ENCODE results near the gene CHP1.
"Not testable (repeated sequence)": the region's sequence is repeated elsewhere in the genome, so short reads cannot be mapped to it uniquely, and the experiment has no call there.

The CHP1 gene

DNA sequence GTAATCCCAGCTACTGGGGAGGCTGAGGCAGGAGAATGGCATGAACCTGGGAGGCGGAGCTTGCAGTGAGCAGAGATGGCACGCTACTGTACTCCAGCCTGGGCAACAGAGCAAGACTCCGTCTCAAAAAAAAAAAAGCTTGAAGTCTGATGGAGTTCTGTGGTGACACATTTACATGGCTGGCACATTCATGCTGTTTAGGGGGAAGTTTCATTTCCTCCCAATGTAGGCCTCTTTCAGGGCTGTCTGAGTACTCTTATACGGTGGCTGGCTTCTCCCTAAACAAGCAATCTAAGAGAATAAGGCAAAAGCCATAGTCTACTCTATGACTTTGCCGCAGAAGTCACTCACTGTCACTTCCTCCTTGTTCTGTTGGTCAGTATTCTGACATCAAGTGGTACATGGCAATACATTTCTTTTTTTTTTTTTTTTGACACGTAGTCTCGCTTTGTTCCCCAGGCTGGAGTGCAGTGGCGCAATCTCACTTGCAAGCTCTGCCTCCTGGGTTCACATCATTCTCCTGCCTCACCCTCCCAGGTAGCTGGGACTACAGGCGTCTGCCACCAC lies 60.1 kb downstream of the CHP1 start:
- TF ChIP-seq, protein P1, sequence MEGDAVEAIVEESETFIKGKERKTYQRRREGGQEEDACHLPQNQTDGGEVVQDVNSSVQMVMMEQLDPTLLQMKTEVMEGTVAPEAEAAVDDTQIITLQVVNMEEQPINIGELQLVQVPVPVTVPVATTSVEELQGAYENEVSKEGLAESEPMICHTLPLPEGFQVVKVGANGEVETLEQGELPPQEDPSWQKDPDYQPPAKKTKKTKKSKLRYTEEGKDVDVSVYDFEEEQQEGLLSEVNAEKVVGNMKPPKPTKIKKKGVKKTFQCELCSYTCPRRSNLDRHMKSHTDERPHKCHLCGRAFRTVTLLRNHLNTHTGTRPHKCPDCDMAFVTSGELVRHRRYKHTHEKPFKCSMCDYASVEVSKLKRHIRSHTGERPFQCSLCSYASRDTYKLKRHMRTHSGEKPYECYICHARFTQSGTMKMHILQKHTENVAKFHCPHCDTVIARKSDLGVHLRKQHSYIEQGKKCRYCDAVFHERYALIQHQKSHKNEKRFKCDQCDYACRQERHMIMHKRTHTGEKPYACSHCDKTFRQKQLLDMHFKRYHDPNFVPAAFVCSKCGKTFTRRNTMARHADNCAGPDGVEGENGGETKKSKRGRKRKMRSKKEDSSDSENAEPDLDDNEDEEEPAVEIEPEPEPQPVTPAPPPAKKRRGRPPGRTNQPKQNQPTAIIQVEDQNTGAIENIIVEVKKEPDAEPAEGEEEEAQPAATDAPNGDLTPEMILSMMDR (IDR thresholded peaks at IDR 0.05; ENCODE audit: insufficient read depth, low read depth, low read length, missing control alignments) = no peak
- no peak overlapping the region for H3K4me3 ChIP-seq (ENCODE audit: low read length)

DNA sequence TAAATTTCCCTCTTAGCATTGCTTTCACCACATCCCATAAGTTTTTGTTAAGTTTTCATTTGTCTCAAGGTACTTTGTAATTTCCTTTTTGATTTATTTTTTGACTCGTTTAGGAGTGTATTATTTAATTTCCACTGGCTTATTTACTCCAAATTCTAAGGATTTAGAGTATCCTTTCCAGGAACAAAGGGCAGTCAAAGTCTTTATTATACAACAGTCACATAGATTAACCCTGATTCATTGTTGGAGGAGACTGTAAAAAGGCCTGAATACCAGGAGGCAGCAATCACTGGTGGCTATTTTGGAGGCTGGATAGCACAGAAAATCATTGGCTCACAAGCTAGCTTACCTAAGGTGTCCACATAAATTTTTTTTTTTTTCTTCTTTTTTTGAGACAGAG lies 61.5 kb downstream of the CHP1 start:
- DNase-seq (ENCODE audit: low read depth) = no peak
- TF ChIP-seq, protein P1 (IDR thresholded peaks at IDR 0.05; ENCODE audit: insufficient read depth, low read depth, low read length, missing control alignments) = no peak
- H3K4me3 ChIP-seq (ENCODE audit: low read length) = no peak overlapping the region

More for the DNA sequence above, 60.1 kb downstream of the CHP1 start:
- no peak for DNase-seq (ENCODE audit: low read depth)

DNA sequence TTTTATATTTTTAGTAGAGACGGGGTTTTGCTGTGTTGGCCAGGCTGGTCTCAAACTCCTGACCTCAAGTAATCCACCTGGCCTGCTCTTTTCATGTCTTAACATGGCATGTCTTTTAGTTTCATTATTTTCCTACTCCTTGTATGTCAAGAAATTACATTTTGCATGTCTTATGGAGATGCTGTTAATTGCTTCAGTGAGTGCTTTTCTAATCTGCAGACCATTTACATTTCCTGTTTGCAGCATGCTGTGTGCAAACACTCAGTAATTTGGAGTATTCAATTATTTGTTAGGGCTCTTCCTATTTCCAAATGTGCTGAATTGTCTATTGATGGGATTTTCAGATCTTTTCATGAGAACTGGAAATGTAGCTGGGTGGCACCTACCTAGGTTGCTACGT lies 70.1 kb downstream of the CHP1 start:
- not testable (repeated sequence) for H3K4me3 ChIP-seq (ENCODE audit: low read length); DNase-seq (ENCODE audit: low read depth)

DNA sequence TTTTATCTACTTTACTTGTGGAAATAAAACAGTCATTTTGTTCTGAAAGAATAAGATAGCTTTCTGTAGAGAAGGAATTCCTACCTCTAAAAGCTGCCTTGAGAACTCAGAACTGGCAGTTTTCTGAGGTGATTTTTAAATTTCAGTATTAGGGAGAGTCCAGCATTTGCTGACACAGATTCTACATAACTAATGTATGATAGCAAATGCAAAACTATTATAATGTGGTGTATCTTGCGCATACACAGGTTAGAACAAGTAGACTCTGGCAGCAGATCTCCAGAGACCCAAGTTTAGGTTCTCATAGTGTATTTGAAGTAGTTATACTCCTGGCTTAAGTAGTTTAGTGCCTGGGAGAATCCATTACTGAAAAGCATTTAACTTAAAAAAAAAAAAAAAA lies 70.5 kb downstream of the CHP1 start:
- no peak for DNase-seq (ENCODE audit: low read depth)
- TF ChIP-seq, protein P1 (IDR thresholded peaks at IDR 0.05; ENCODE audit: insufficient read depth, low read depth, low read length, missing control alignments) = no peak
- H3K4me3 ChIP-seq (ENCODE audit: low read length) = no peak overlapping the region

DNA sequence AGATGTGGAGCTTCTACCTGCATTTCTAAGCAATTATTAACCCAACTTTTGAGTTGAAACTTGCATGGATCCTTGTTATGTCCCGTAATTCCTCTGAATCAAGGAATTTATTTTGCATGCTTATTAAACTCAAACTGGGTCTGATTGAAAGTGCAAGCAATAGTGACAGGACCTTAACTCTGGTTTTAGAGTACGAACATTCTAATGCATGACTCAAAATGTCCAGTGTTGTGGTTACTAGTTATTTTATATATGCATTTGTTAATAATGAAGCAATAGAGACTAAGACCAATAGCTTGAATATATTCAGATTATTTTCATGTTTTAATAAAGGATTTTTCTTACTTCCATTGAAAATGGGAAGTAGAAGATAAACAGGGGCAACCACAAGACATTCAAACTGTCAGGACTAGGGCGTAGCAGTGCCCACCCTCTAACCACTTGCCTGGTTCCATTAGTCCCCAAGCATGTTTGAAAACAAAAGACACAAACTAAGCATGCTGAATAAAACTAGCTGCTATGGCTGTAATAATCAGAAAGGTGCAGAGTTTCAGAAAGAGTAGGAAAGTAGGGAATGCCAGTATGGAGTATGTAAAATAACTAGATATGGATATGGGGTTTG lies 73.2 kb downstream of the CHP1 start:
- TF ChIP-seq, protein P1 (IDR thresholded peaks at IDR 0.05; ENCODE audit: insufficient read depth, low read depth, low read length, missing control alignments) = no peak
- no peak overlapping the region for H3K4me3 ChIP-seq (ENCODE audit: low read length)
- DNase-seq (ENCODE audit: low read depth) = no peak

DNA sequence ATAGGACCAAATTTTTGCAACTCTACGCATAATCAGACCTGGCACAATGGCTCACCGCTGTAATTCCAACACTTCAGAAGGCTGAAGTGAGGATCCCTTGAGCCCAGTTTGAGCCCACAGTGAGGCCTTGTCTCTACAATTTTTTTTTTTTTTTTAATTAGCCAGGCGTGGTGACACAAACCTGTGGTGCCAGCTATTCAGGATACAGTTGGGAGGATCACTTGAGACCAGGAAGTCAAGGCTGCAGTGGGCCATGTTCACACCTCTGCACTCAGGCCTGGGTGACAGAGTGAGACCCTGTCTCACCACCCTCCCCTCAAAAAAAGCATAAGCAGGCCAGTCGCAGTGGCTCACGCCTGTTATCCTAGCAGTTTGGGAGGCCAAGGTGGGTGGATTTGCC lies 76.6 kb downstream of the CHP1 start:
- DNase-seq (ENCODE audit: low read depth) = no peak
- TF ChIP-seq, protein P1 (IDR thresholded peaks at IDR 0.05; ENCODE audit: insufficient read depth, low read depth, low read length, missing control alignments) = no peak

DNA sequence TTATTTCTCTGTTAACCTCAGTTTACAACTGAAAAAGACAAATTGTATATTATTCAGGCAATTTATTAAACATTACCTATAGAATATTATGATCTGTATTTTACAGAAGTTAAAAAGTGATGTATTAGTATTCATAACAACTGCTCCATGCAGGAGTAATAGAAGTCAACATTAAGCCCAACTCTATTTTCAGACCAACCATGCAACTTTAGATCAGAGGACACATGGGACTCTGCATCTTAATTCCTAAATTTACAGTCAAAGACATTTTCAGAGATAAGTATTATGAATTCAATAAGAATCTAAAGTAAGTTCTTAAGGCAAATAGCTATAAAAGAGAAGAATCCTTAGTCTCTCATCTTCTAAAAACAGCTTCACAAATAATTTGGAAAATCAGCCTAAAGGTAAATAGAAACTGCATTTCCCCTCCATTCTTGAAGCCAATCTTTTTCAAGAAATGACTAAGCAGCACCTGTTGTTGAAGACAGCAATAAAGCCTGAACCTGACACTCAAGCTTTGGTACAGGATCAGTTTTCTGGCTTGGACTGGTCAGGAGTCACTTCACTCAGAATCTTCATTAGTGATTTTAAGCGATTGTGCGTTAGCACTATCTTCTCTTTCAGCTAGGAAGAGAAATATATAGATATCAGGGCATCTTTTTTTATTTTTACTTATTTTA lies 78.3 kb downstream of the CHP1 start:
- TF ChIP-seq, protein P1 (IDR thresholded peaks at IDR 0.05; ENCODE audit: insufficient read depth, low read depth, low read length, missing control alignments) = no peak
- DNase-seq (ENCODE audit: low read depth) = no peak
- no peak overlapping the region for H3K4me3 ChIP-seq (ENCODE audit: low read length)

More for the DNA sequence above, 76.6 kb downstream of the CHP1 start:
- H3K4me3 ChIP-seq (ENCODE audit: low read length) = no peak overlapping the region

DNA sequence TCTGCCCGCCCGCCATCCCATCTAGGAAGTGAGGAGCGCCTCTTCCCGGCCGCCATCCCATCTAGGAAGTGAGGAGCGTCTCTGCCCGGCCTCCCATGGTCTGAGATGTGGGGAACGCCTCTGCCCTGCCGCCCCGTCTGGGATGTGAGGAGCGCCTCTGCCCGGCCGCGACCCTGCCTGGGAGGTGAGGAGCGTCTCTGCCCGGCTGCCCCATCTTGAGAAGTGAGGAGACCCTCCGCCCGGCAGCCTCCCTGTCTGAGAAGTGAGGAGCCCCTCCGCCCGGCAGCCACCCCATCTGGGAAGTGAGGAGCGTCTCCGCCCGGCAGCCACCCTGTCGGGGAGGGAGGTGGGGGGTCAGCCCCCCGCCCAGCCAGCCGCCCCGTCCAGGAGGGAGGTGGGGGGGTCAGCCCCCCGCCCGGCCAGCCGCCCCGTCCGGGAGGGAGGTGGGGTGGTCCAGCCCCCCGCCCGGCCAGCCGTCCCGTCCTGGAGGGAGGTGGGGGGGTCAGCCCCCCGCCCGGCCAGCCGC lies 89.8 kb downstream of the CHP1 start:
- DNase-seq (ENCODE audit: low read depth); H3K4me3 ChIP-seq (ENCODE audit: low read length): not testable (repeated sequence)

Data from epithelial cell of esophagus (primary cell).